Vagina (tissue), 2 donors: ENCODE data around the gene TAOK2. TPM values are rescaled to one million over a fixed set of nuclear protein-coding genes. Genes with fewer than 3 reads are reported as not detected.

Experiments
- DNase-seq, 2 donors: peaks; one replicate each; pipeline ENCODE4 v3.0.0-alpha.2; 2017; ENCODE audit errors: extremely low spot score in 2 of 2
- H3K27ac ChIP-seq: fragments of 200-600 bp; sonication (generic); one replicate; pipeline ENCODE4 v1.5.1; 2019
- H3K27me3 ChIP-seq: fragments of 200-600 bp; sonication (generic); one replicate; pipeline ENCODE4 v1.5.1; 2019
- H3K36me3 ChIP-seq, 2 donors: fragments of 200-600 bp; sonication (generic); one replicate each; pipeline ENCODE4 v1.5.1; 2017 to 2019
- H3K4me1 ChIP-seq: fragments of 200-600 bp; sonication (generic); one replicate; pipeline ENCODE4 v1.5.1; 2019
- H3K4me3 ChIP-seq, 2 donors: fragments of 200-600 bp; sonication (generic); 1 replicate in 1 of 2; 2 replicates in 1 of 2; pipeline ENCODE4 v1.5.1; 2016 to 2019
- H3K9me3 ChIP-seq: fragments of 200-600 bp; sonication (generic); one replicate; pipeline ENCODE4 v1.5.1; 2019
- CTCF ChIP-seq, 3 experiments: fragments of 450-650 bp in 2 of 3; fragments of 200-600 bp in 1 of 3; sonication (generic) in 1 of 3; IDR thresholded peaks; one replicate each; pipeline ENCODE4 v1.5.1; 2017 to 2019; ENCODE audit warnings: antibody characterized with exemption in 3 of 3, mild to moderate bottlenecking in 2 of 3, moderate library complexity in 2 of 3
- POLR2A ChIP-seq, 2 donors: fragments of 450-650 bp; IDR thresholded peaks; one replicate each; pipeline ENCODE4 v1.6.1; 2017; ENCODE audit warnings: antibody characterized with exemption in 2 of 2, mild to moderate bottlenecking in 2 of 2, moderate library complexity in 2 of 2
- POLR2AphosphoS5 ChIP-seq, 2 donors: sonication (generic); formaldehyde crosslinking; IDR thresholded peaks; one replicate each; pipeline ENCODE4 v1.9.0; 2017; ENCODE audit warnings: antibody characterized with exemption in 2 of 2, mild to moderate bottlenecking in 2 of 2, low read depth in 1 of 2; ENCODE audit not compliant: insufficient read depth in 1 of 2
- intact Hi-C: fragments of 100-400 bp; cut with DNase I; formaldehyde crosslinking; loops from one replicate; pipeline ENCODE4 v1.15.1; 2023
- total RNA-seq: library from RNA; depleted of rRNA; stranded (reverse); fragments of >200 nt; gene quantifications from one replicate; pipeline ENCODE4 v1.2.3, GENCODE V29; 2016

The TAOK2 gene
- total RNA-seq: 33.1 TPM

- H3K4me1 ChIP-seq: peaks cover 39% of the 10 kb centered on the region
- TF ChIP-seq POLR2AphosphoS5 (IDR thresholded peaks at IDR 0.05; ENCODE audit: insufficient read depth in 1 of 2, low read depth in 1 of 2): peak; percentile 88 to 95
- peak in 1 of 3 experiments; percentile 7 for TF ChIP-seq CTCF (IDR thresholded peaks at IDR 0.05)
- peak in 1 of 2 donors; percentile 85 for TF ChIP-seq POLR2A (IDR thresholded peaks at IDR 0.05)
- H3K27ac ChIP-seq: peak within 1 kb of the TSS; percentile 80
- DNase-seq: peak in 1 of 2 donors; percentile 99
- H3K9me3 ChIP-seq: no peaks in the 10 kb centered on the region
- intact Hi-C loops: loop anchor here (2.0 kb wide), 1 partner anchor 21 kb away; the partner anchor contains the start of gene HIRIP3
- H3K27me3 ChIP-seq: no peaks in the 10 kb centered on the region
- peaks cover 0 to 23% of the 10 kb centered on the region in 2 donors for H3K36me3 ChIP-seq
- H3K4me3 ChIP-seq: peak within 1 kb of the TSS; percentile 58 to 80
These were observed at the start of gene TAOK2 for GRCh38 chr16:29973384-29974246. TSS of gene TAOK2 (plus strand) at chr16:29973868. CDS start at chr16:29977773, 3,905 bp downstream.

GRCh38 chr16:29925105-29925756 is 48.4 kb upstream of the TAOK2 start:
- peaks cover 31% of the 10 kb centered on the region for H3K4me1 ChIP-seq
- intact Hi-C loops: loop anchor here (10.0 kb wide), 1 partner anchor 80 kb away; no protein-coding TSS in a partner anchor
- no peaks in the 10 kb centered on the region for H3K27me3 ChIP-seq
- peak overlapping the region; percentile 84 to 88 for H3K4me3 ChIP-seq
- H3K27ac ChIP-seq: peak overlapping the region; percentile 83
- no peak for DNase-seq
- H3K36me3 ChIP-seq: peaks cover 0 to 25% of the 10 kb centered on the region in 2 donors
- no peaks in the 10 kb centered on the region for H3K9me3 ChIP-seq
- TF ChIP-seq POLR2AphosphoS5 (IDR thresholded peaks at IDR 0.05; ENCODE audit: insufficient read depth in 1 of 2, low read depth in 1 of 2): no peak
- TF ChIP-seq CTCF (IDR thresholded peaks at IDR 0.05): no peak
- TF ChIP-seq POLR2A (IDR thresholded peaks at IDR 0.05): no peak

GRCh38 chr16:29925781-29926710 is 47.6 kb upstream of the TAOK2 start, which contains the start of gene KCTD13:
TSS of gene KCTD13 (minus strand) at chr16:29926226. CDS start at chr16:29926033, 193 bp downstream.
- Histone ChIP-seq H3K4me3 (peak within 1 kb of the TSS; percentile 84 to 88), H3K27ac (peak within 1 kb of the TSS; percentile 83), H3K4me1 (peaks cover 31% of the 10 kb centered on the region), H3K9me3 (no peaks in the 10 kb centered on the region), H3K36me3 (peaks cover 0 to 17% of the 10 kb centered on the region in 2 donors), H3K27me3 (no peaks in the 10 kb centered on the region)
- intact Hi-C loops: loop anchor here (10.0 kb wide), 1 partner anchor 79 kb away; no protein-coding TSS in a partner anchor
- TF ChIP-seq POLR2A (IDR thresholded peaks at IDR 0.05) (peak in 1 of 2 donors; percentile 92), POLR2AphosphoS5 (IDR thresholded peaks at IDR 0.05; ENCODE audit: insufficient read depth in 1 of 2, low read depth in 1 of 2) (peak; percentile 91 to 98), CTCF (IDR thresholded peaks at IDR 0.05) (no peak)
- no peak for DNase-seq

GRCh38 chr16:29926711-29927052 is 47.0 kb upstream of the TAOK2 start:
- intact Hi-C loops: loop anchor here (10.0 kb wide), 1 partner anchor 78 kb away; no protein-coding TSS in a partner anchor
- Histone ChIP-seq H3K27me3 (no peaks in the 10 kb centered on the region), H3K4me1 (peaks cover 31% of the 10 kb centered on the region), H3K9me3 (no peaks in the 10 kb centered on the region), H3K4me3 (peak overlapping the region; percentile 84 to 88), H3K27ac (peak overlapping the region; percentile 83), H3K36me3 (peaks cover 0 to 14% of the 10 kb centered on the region in 2 donors)
- TF ChIP-seq POLR2A (IDR thresholded peaks at IDR 0.05) (no peak), POLR2AphosphoS5 (IDR thresholded peaks at IDR 0.05; ENCODE audit: insufficient read depth in 1 of 2, low read depth in 1 of 2) (no peak), CTCF (IDR thresholded peaks at IDR 0.05) (no peak)
- no peak for DNase-seq
